Brain microvascular endothelial cell (primary cell): ENCODE results near the gene GALNT15.
A peak's percentile ranks its signal among the peaks of the same experiment; 100 is the strongest.

Source experiments
- DNase-seq: peaks from one replicate; pipeline ENCODE4 v3.0.0-alpha.2; 2020
- H3K27ac ChIP-seq: fragments of 250-450 bp; sonication (Bioruptor Pico); 2 replicates; pipeline ENCODE4 v1.5.1; 2020; ENCODE audit warnings: mild to moderate bottlenecking, moderate library complexity
- H3K27me3 ChIP-seq: fragments of 250-450 bp; sonication (Bioruptor Pico); replicated peaks from 2 replicates; pipeline ENCODE4 v1.5.1; 2020; ENCODE audit warnings: mild to moderate bottlenecking
- H3K36me3 ChIP-seq: fragments of 250-450 bp; sonication (Bioruptor Pico); replicated peaks from 2 replicates; pipeline ENCODE4 v1.5.1; 2020; ENCODE audit warnings: mild to moderate bottlenecking
- H3K4me3 ChIP-seq: 2 replicates; pipeline ENCODE4 v1.5.1; 2011; ENCODE audit warnings: low read depth, mild to moderate bottlenecking, control low read depth, low read length, moderate library complexity
- CTCF ChIP-seq: IDR thresholded peaks from 2 replicates; pipeline ENCODE4 v1.5.1; 2011; ENCODE audit warnings: low read depth, mild to moderate bottlenecking, moderate library complexity, low read length, control low read depth, inconsistent platforms; ENCODE audit errors: missing control alignments
- in situ Hi-C: cut with HindIII; loops from 2 replicates; pipeline ENCODE4 v1.10.0; 2017; ENCODE audit warnings: low sequenced_read_pairs, low pct_ligation_motif_present

Gene GALNT15

GRCh38 chr3:16140116-16140893, 34.2 kb upstream of the GALNT15 start:
- Histone ChIP-seq H3K4me3 (no peak overlapping the region), H3K27me3 (no peaks in the 10 kb centered on the region), H3K36me3 (no peaks in the 10 kb centered on the region), H3K27ac (peak overlapping the region; percentile 74)
- DNase-seq: peak; percentile 52
- in situ Hi-C loops: no loop called here
- TF ChIP-seq CTCF: no peak

DNA sequence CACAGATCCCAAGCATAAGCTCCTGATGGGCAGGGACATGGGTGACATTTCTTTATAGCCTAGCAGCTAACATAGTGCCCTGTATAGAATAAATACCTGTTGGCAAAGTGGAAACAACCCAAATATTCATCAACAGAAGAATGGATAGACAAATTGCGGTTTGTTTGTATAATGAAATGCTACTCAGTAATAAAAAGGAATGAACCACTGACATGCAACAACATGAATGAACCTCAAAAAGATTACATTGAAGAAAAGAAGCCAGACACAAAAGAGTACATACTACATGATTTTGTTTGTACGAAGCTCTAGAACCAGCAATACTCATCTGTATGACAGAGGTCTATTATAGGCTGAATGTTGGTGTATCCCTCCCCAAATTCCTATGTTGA, 33.6 kb upstream of the GALNT15 start:
- TF ChIP-seq CTCF: no peak
- H3K27me3 ChIP-seq: no peaks in the 10 kb centered on the region
- in situ Hi-C loops: no loop called here
- no peak for DNase-seq
- H3K36me3 ChIP-seq: no peaks in the 10 kb centered on the region
- no peak overlapping the region for H3K4me3 ChIP-seq
- H3K27ac ChIP-seq: peak overlapping the region; percentile 74

DNA sequence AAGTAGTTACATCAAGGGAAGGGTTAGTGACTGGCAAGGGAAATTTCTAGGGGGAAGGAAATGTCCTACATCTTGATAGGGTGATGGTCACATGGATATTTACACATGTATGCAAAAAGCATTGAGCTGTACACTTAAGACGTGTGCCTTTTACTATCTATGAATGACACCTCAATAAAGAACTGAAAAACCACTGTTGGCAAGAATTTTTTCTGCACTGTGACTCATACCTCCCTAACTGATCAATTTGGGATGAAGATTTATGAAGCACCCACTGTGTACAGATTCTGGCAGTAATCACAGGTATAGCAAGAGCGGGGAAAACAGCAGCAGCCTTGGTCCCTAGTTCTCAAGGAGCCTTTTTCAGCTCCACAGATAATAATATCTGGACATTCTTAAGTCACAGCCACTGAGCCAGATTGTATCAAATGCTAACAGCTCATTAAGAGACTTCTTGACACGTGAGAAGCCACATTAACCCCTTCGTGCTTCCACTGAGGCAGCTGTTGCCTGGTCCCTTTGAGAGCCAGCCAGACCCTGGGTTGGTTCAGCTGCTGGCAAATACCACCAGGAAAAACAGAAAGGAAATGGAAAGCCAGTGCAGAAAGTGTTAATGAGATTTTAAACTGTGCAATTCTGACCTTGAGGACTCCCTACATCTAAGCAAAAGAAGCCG, 32.0 kb upstream of the GALNT15 start:
- Histone ChIP-seq H3K27ac (no peak overlapping the region), H3K4me3 (no peak overlapping the region), H3K36me3 (no peaks in the 10 kb centered on the region), H3K27me3 (no peaks in the 10 kb centered on the region)
- TF ChIP-seq CTCF: no peak
- DNase-seq: no peak
- in situ Hi-C loops: no loop called here

- no peaks in the 10 kb centered on the region for H3K27me3 ChIP-seq
- H3K4me3 ChIP-seq: no peak overlapping the region
- in situ Hi-C loops: no loop called here
- no peak for DNase-seq
- no peaks in the 10 kb centered on the region for H3K36me3 ChIP-seq
- no peak for TF ChIP-seq CTCF
- H3K27ac ChIP-seq: no peak overlapping the region
Observed at GRCh38 chr3:16143861-16144447, 30.5 kb upstream of the GALNT15 start.

- in situ Hi-C loops: no loop called here
- no peak for TF ChIP-seq CTCF
- Histone ChIP-seq H3K27ac (no peak overlapping the region), H3K4me3 (no peak overlapping the region), H3K27me3 (no peaks in the 10 kb centered on the region), H3K36me3 (no peaks in the 10 kb centered on the region)
- DNase-seq: no peak
Observed at GRCh38 chr3:16145176-16145575, 29.3 kb upstream of the GALNT15 start.
